Endothelial cell of umbilical vein (primary cell): ENCODE measurements around the gene OOSP4A. TPM values are rescaled to one million over a fixed set of nuclear protein-coding genes. Genes with fewer than 3 reads are reported as not detected.

Source experiments
- BruUV-seq: library from RNA; stranded (reverse); fragments of 400-500 nt; replicated peaks from 2 replicates; lab custom pipeline; 2021; lab: Mats Ljungman, UMichigan
- CTCF ChIA-PET: fragments of 300-600, 350-600 bp; sonication (Branson Sonifier 250); formaldehyde crosslinking; loops from one replicate; lab custom pipeline; 2021; ENCODE audit warnings: antibody characterized with exemption, inconsistent platforms; lab: Charles Lee
- POLR2A ChIA-PET: fragments of 300-600, 350-600 bp; sonication (Branson Sonifier 250); formaldehyde crosslinking; loops from one replicate; lab custom pipeline; 2021; ENCODE audit warnings: antibody characterized with exemption, inconsistent platforms; lab: Charles Lee
- DNase-seq: peaks from one replicate; pipeline ENCODE4 v3.0.0-alpha.2; 2011; ENCODE audit warnings: low read depth, low spot score
- FAIRE-seq: peaks from 2 replicates; lab custom pipeline; 2011; peaks lifted over from hg19 to GRCh38; lab: Jason Lieb, UNC
- H2AFZ ChIP-seq: 2 replicates; pipeline ENCODE4 v1.6.0; 2012; ENCODE audit warnings: low read depth, low read length, control low read depth, inconsistent platforms
- H3K27ac ChIP-seq: 2 replicates; pipeline ENCODE4 v1.5.1; 2011; ENCODE audit warnings: low read depth, mild to moderate bottlenecking, control low read depth, low read length, moderate library complexity; ENCODE audit not compliant: insufficient read depth
- H3K27me3 ChIP-seq, 2 experiments: 2 replicates each; pipeline versions ENCODE4 v1.6.0 to v1.6.1; 2011; ENCODE audit warnings: low read length in 2 of 2, mixed read lengths in 1 of 2; ENCODE audit not compliant: control insufficient read depth in 2 of 2, insufficient read depth in 2 of 2
- H3K36me3 ChIP-seq, 2 experiments: 2 replicates in 1 of 2; 3 replicates in 1 of 2; pipeline ENCODE4 v1.5.1; 2011; ENCODE audit warnings: low read length in 2 of 2, mild to moderate bottlenecking in 1 of 2, moderate library complexity in 1 of 2; ENCODE audit not compliant: control insufficient read depth in 2 of 2, insufficient read depth in 2 of 2; ENCODE audit errors: extremely low read depth in 1 of 2
- H3K4me1 ChIP-seq: 3 replicates; pipeline ENCODE4 v1.5.1; 2011; ENCODE audit warnings: mild to moderate bottlenecking, low read length; ENCODE audit not compliant: control insufficient read depth, insufficient read depth; ENCODE audit errors: extremely low read depth
- H3K4me2 ChIP-seq: 2 replicates; pipeline ENCODE4 v1.6.1; 2011; ENCODE audit warnings: low read length, control low read depth, mixed read lengths; ENCODE audit not compliant: insufficient read depth
- H3K4me3 ChIP-seq, 3 experiments: fragments of 200-600 bp in 1 of 3; sonication (generic), shearing (Covaris generic) in 1 of 3; replicated peaks in 1 of 3; 2 replicates each; pipeline ENCODE4 v1.5.1; 2011 to 2016; ENCODE audit warnings: control low read depth in 3 of 3, low read length in 3 of 3, mild to moderate bottlenecking in 2 of 3, inconsistent platforms in 1 of 3, low read depth in 1 of 3, moderate library complexity in 1 of 3; ENCODE audit not compliant: insufficient read depth in 1 of 3
- H3K79me2 ChIP-seq: 2 replicates; pipeline ENCODE4 v1.6.0; 2012; ENCODE audit warnings: low read length, inconsistent platforms; ENCODE audit not compliant: control insufficient read depth, insufficient read depth
- H3K9ac ChIP-seq: replicated peaks from 2 replicates; pipeline ENCODE3; 2011; ENCODE audit warnings: low read length, control low read depth; ENCODE audit not compliant: insufficient read depth; ENCODE audit errors: extremely low read depth
- H3K9me1 ChIP-seq: replicated peaks from 3 replicates; pipeline ENCODE4 v1.6.0; 2011; ENCODE audit warnings: mild to moderate bottlenecking, low read length; ENCODE audit not compliant: control insufficient read depth, insufficient read depth; ENCODE audit errors: extremely low read depth
- H3K9me3 ChIP-seq: replicated peaks from 2 replicates; pipeline ENCODE4 v1.5.1; 2012; ENCODE audit warnings: low read length, inconsistent platforms; ENCODE audit not compliant: control insufficient read depth, insufficient read depth
- H4K20me1 ChIP-seq: replicated peaks from 2 replicates; pipeline ENCODE3; 2011; ENCODE audit warnings: mild to moderate bottlenecking, low read length; ENCODE audit not compliant: control insufficient read depth, insufficient read depth; ENCODE audit errors: extremely low read depth
- EZH2 ChIP-seq: IDR thresholded peaks from 2 replicates; pipeline ENCODE4 v1.6.1; 2012; ENCODE audit warnings: borderline replicate concordance, low read depth, mild to moderate bottlenecking, moderate library complexity, low read length, inconsistent platforms; ENCODE audit not compliant: severe bottlenecking
- GATA2 ChIP-seq: IDR thresholded peaks from 2 replicates; pipeline ENCODE4 v1.7.0; 2011; ENCODE audit warnings: low read depth, mild to moderate bottlenecking, moderate library complexity, mixed read lengths, low read length; ENCODE audit not compliant: insufficient read length, insufficient read depth
- MYC ChIP-seq: IDR thresholded peaks from one replicate; pipeline ENCODE4 v1.6.1; 2011; ENCODE audit warnings: mild to moderate bottlenecking, low read depth, low read length
- POLR2A ChIP-seq: IDR thresholded peaks from 2 replicates; pipeline ENCODE4 v1.6.1; 2012; ENCODE audit warnings: low read depth, mild to moderate bottlenecking, control low read depth, low read length
- POLR2AphosphoS5 ChIP-seq: IDR thresholded peaks from 2 replicates; pipeline ENCODE4 v1.6.1; 2012; ENCODE audit warnings: low read depth, mild to moderate bottlenecking, control low read depth, low read length, moderate library complexity; ENCODE audit not compliant: insufficient read depth
- dilution Hi-C: fragments of 300-500 bp; cut with MboI; formaldehyde crosslinking; loops from one replicate; pipeline ENCODE4 v1.15.0; 2019; ENCODE audit warnings: low sequenced_read_pairs; ENCODE audit not compliant: extremely low pct_ligation_motif_present
- intact Hi-C: fragments of 100-400 bp; cut with micrococcal nuclease; formaldehyde crosslinking; loops from one replicate; pipeline ENCODE4 v1.10.0; 2022
- polyA plus RNA-seq, 4 experiments: library from polyadenylated mRNA; depleted of rRNA in 3 of 4; stranded (reverse) in 3 of 4; unstranded in 1 of 4; fragments of >200 nt; gene quantifications; 2 replicates each; pipeline versions ENCODE4 v1.2.1 to v1.2.3, GENCODE V29; 2011 to 2012; ENCODE audit warnings: missing spikeins in 1 of 4
- total RNA-seq: library from RNA; stranded (reverse); gene quantifications from 2 replicates; pipeline ENCODE4 v1.2.3, GENCODE V29; 2021
- TF ChIP-seq, protein P1 (sequence below), 2 donors: IDR thresholded peaks; 1 replicate in 1 of 2; 2 replicates in 1 of 2; pipeline ENCODE4 v1.5.1; 2011; ENCODE audit warnings: low read length in 2 of 2, mild to moderate bottlenecking in 2 of 2, moderate library complexity in 2 of 2, control low read depth in 1 of 2, inconsistent platforms in 1 of 2, low read depth in 1 of 2; ENCODE audit not compliant: insufficient read depth in 1 of 2; ENCODE audit errors: extremely low read depth in 1 of 2
- TF ChIP-seq, protein P2 (sequence below): IDR thresholded peaks from 2 replicates; pipeline ENCODE4 v1.6.1; 2011; ENCODE audit not compliant: insufficient read depth, insufficient read length

OOSP4A gene
- total and polyA plus RNA-seq, 2 donors (not counting 3 experiments of a cell fraction or from before 2014, with no cell fraction given) = not detected

- DNase-seq = no peak
- Histone ChIP-seq H2AFZ (no peak overlapping the region), H3K9ac (no peak overlapping the region), H3K4me1 (no peaks in the 10 kb centered on the region), H3K36me3 (no peaks in the 10 kb centered on the region), H3K4me3 (no peak overlapping the region), H3K4me2 (no peak overlapping the region), H4K20me1 (no peaks in the 10 kb centered on the region), H3K27ac (no peak overlapping the region), H3K9me3 (no peaks in the 10 kb centered on the region), H3K9me1 (no peaks in the 10 kb centered on the region), H3K79me2 (no peaks in the 10 kb centered on the region), H3K27me3 (peaks cover 0 to 1% of the 10 kb centered on the region in 2 experiments)
- intact Hi-C loops (no loop called here), dilution Hi-C loops (no loop called here)
- no TSS peak for BruUV-seq
- TF ChIP-seq, protein P1, sequence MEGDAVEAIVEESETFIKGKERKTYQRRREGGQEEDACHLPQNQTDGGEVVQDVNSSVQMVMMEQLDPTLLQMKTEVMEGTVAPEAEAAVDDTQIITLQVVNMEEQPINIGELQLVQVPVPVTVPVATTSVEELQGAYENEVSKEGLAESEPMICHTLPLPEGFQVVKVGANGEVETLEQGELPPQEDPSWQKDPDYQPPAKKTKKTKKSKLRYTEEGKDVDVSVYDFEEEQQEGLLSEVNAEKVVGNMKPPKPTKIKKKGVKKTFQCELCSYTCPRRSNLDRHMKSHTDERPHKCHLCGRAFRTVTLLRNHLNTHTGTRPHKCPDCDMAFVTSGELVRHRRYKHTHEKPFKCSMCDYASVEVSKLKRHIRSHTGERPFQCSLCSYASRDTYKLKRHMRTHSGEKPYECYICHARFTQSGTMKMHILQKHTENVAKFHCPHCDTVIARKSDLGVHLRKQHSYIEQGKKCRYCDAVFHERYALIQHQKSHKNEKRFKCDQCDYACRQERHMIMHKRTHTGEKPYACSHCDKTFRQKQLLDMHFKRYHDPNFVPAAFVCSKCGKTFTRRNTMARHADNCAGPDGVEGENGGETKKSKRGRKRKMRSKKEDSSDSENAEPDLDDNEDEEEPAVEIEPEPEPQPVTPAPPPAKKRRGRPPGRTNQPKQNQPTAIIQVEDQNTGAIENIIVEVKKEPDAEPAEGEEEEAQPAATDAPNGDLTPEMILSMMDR (IDR thresholded peaks at IDR 0.05; ENCODE audit: extremely low read depth in 1 of 2, insufficient read depth in 1 of 2, low read depth in 1 of 2, low read length in 2 of 2) = no peak
- TF ChIP-seq GATA2 (no peak), POLR2AphosphoS5 (no peak), POLR2A (no peak), MYC (no peak), EZH2 (no peak)
- TF ChIP-seq, protein P2, sequence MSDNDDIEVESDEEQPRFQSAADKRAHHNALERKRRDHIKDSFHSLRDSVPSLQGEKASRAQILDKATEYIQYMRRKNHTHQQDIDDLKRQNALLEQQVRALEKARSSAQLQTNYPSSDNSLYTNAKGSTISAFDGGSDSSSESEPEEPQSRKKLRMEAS = no peak
- ChIA-PET POLR2A (no interaction called here), CTCF (interaction anchor here (1.1 to 2.8 kb wide), 2 partner anchors 9 to 25 kb away, joined by 3 to 8 read pairs; no protein-coding TSS in a partner anchor)
- no peak for FAIRE-seq
Measured at GRCh38 chr11:59944720-59945119, 19.1 kb upstream of the OOSP4A start.
